ENCODE measurements around the gene C16orf90. TPM values are rescaled to one million over a fixed set of nuclear protein-coding genes. Genes with fewer than 3 reads are reported as not detected.

The C16orf90 gene
- total RNA-seq, 1 experiment from 2014 or later: not detected

DNA sequence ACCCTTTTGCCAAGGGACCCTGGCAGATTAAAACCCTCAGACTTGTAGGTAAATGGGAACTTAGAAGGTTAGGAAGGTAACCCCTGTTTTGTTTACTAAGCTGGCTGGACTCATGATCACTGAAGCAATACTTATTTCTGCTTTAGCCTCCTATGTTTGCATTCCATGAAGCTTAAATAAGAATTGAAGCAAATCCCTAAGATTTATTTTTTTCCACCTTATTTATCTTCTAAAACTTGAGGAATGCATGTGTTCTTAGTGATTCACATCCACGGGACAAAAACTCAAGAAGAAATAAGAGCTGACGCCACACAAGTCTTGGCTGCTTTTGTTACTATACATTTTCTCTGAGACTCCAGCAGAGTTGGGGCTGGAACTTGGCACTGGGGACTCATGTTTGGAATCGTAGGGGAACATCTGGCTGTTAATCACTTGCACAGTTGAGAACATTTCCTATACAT lies 41.0 kb upstream of the C16orf90 start:
- Histone ChIP-seq H3K4me1 (ENCODE audit: insufficient read depth, low read length) (no peaks in the 10 kb centered on the region), H3K9ac (ENCODE audit: low read length) (no peak overlapping the region), H3F3A (ENCODE audit: low read length, unreplicated experiment) (no peaks in the 10 kb centered on the region), H3K9me2 (replicated peaks; ENCODE audit: low read length) (no peaks in the 10 kb centered on the region), H3K9me3 (ENCODE audit: low read length) (no peaks in the 10 kb centered on the region), H3K4me2 (ENCODE audit: low read length) (no peak overlapping the region), H2AFZ (ENCODE audit: low read length) (no peak overlapping the region), H3K4me3 (ENCODE audit: low read length) (no peak overlapping the region), H4K20me1 (ENCODE audit: low read length) (no peaks in the 10 kb centered on the region), H3K27ac (ENCODE audit: low read length) (no peak overlapping the region), H3K36me3 (ENCODE audit: low read depth, low read length) (no peaks in the 10 kb centered on the region), H3K79me2 (ENCODE audit: low read length) (no peaks in the 10 kb centered on the region), H3K27me3 (ENCODE audit: low read length) (no peaks in the 10 kb centered on the region)
- intact Hi-C loops (cut with micrococcal nuclease): no loop called here
- CTCF ChIA-PET: no interaction called here
- DNase-seq: no peak
- BruUV-seq (replicated peaks): no TSS peak
- ATAC-seq: no peak
- POLR2A ChIA-PET (ENCODE audit: unreplicated experiment): no interaction called here
- TF ChIP-seq EZH2phosphoT487 (IDR thresholded peaks at IDR 0.05; ENCODE audit: borderline replicate concordance, low read length): no peak
- TF ChIP-seq, protein P1, sequence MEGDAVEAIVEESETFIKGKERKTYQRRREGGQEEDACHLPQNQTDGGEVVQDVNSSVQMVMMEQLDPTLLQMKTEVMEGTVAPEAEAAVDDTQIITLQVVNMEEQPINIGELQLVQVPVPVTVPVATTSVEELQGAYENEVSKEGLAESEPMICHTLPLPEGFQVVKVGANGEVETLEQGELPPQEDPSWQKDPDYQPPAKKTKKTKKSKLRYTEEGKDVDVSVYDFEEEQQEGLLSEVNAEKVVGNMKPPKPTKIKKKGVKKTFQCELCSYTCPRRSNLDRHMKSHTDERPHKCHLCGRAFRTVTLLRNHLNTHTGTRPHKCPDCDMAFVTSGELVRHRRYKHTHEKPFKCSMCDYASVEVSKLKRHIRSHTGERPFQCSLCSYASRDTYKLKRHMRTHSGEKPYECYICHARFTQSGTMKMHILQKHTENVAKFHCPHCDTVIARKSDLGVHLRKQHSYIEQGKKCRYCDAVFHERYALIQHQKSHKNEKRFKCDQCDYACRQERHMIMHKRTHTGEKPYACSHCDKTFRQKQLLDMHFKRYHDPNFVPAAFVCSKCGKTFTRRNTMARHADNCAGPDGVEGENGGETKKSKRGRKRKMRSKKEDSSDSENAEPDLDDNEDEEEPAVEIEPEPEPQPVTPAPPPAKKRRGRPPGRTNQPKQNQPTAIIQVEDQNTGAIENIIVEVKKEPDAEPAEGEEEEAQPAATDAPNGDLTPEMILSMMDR (conservative IDR thresholded peaks at IDR 0.05; ENCODE audit: low read depth, low read length): no peak
- TF ChIP-seq EZH2 (IDR thresholded peaks at IDR 0.05; ENCODE audit: low read length, unreplicated experiment): no peak

DNA sequence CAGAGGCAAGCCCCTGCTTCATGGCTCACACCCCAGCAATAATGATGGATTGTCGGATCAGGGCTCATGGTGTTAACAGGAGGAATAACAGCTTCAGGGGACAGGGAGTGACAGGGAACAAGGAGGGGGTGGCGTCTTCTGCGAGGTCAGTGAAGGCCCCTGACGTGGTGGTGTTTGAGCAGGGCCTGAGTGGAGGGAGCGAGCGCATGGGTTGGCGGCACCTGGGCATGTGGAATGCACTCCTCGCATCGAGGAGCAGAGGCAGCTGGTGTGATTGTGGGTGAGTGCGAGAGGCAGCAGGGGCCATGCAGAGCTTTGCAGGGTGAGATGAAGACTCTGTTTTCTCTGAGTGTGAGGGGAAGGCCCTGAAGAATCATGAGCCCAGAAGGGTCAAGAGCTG lies 38.8 kb upstream of the C16orf90 start:
- no peaks in the 10 kb centered on the region for H4K20me1 ChIP-seq (ENCODE audit: low read length)
- no peak for TF ChIP-seq EZH2phosphoT487 (IDR thresholded peaks at IDR 0.05; ENCODE audit: borderline replicate concordance, low read length)
- TF ChIP-seq, protein P1 (conservative IDR thresholded peaks at IDR 0.05; ENCODE audit: low read depth, low read length): no peak
- TF ChIP-seq EZH2 (IDR thresholded peaks at IDR 0.05; ENCODE audit: low read length, unreplicated experiment): no peak
- ATAC-seq (no peak), DNase-seq (no peak)
- H3F3A ChIP-seq (ENCODE audit: low read length, unreplicated experiment): no peaks in the 10 kb centered on the region
- H3K9me3 ChIP-seq (ENCODE audit: low read length): no peaks in the 10 kb centered on the region
- no peaks in the 10 kb centered on the region for H3K36me3 ChIP-seq (ENCODE audit: low read depth, low read length)
- intact Hi-C loops (cut with micrococcal nuclease): no loop called here
- no peak overlapping the region for H3K27ac ChIP-seq (ENCODE audit: low read length)
- peaks cover 3% of the 10 kb centered on the region; the same call in 1 of the 2 replicates for H3K4me1 ChIP-seq (ENCODE audit: insufficient read depth, low read length)
- no peak overlapping the region for H3K9ac ChIP-seq (ENCODE audit: low read length)
- H3K27me3 ChIP-seq (ENCODE audit: low read length): no peaks in the 10 kb centered on the region
- no peak overlapping the region for H2AFZ ChIP-seq (ENCODE audit: low read length)
- POLR2A ChIA-PET (ENCODE audit: unreplicated experiment): no interaction called here
- CTCF ChIA-PET: no interaction called here
- H3K4me2 ChIP-seq (ENCODE audit: low read length): no peak overlapping the region
- H3K4me3 ChIP-seq (ENCODE audit: low read length): no peak overlapping the region
- H3K79me2 ChIP-seq (ENCODE audit: low read length): no peaks in the 10 kb centered on the region
- H3K9me2 ChIP-seq (replicated peaks; ENCODE audit: low read length): no peaks in the 10 kb centered on the region
- BruUV-seq (replicated peaks): no TSS peak

DNA sequence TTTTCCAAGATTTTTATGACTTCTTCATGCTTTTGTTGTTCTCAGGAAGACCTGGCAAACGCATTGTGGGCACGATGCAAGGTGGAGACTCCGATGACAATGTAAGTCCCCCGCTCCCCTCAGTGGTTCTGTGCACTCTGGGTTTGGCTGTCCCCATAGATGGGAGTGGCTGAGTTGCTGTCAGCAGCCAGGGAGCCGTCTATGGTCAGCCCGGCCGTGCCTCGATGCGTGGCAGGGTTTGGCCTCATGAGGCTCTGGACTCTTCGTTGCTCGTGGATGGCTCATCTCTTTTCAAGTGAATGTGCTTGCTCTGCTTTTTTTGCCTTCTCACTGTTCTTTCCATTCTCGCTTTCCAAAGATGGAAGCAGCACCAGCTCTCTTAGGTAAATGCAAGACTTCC lies 37.5 kb upstream of the C16orf90 start:
- H4K20me1 ChIP-seq (ENCODE audit: low read length): no peaks in the 10 kb centered on the region
- POLR2A ChIA-PET (ENCODE audit: unreplicated experiment): no interaction called here
- H3K4me3 ChIP-seq (ENCODE audit: low read length): no peak overlapping the region
- ATAC-seq (no peak), DNase-seq (no peak)
- CTCF ChIA-PET: no interaction called here
- H3F3A ChIP-seq (ENCODE audit: low read length, unreplicated experiment): no peaks in the 10 kb centered on the region
- no peak overlapping the region for H2AFZ ChIP-seq (ENCODE audit: low read length)
- H3K4me2 ChIP-seq (ENCODE audit: low read length): no peak overlapping the region
- intact Hi-C loops (cut with micrococcal nuclease): no loop called here
- H3K4me1 ChIP-seq (ENCODE audit: insufficient read depth, low read length): peaks cover 3% of the 10 kb centered on the region; the same call in 1 of the 2 replicates
- H3K79me2 ChIP-seq (ENCODE audit: low read length): no peaks in the 10 kb centered on the region
- TF ChIP-seq EZH2phosphoT487 (IDR thresholded peaks at IDR 0.05; ENCODE audit: borderline replicate concordance, low read length) (no peak), EZH2 (IDR thresholded peaks at IDR 0.05; ENCODE audit: low read length, unreplicated experiment) (no peak)
- TF ChIP-seq, protein P1 (conservative IDR thresholded peaks at IDR 0.05; ENCODE audit: low read depth, low read length): no peak
- H3K27ac ChIP-seq (ENCODE audit: low read length): no peak overlapping the region
- H3K9me3 ChIP-seq (ENCODE audit: low read length): no peaks in the 10 kb centered on the region
- no TSS peak for BruUV-seq (replicated peaks)
- no peaks in the 10 kb centered on the region for H3K9me2 ChIP-seq (replicated peaks; ENCODE audit: low read length)
- no peaks in the 10 kb centered on the region for H3K27me3 ChIP-seq (ENCODE audit: low read length)
- H3K36me3 ChIP-seq (ENCODE audit: low read depth, low read length): no peaks in the 10 kb centered on the region
- no peak overlapping the region for H3K9ac ChIP-seq (ENCODE audit: low read length)

All from PC-3 (cell line).